Epithelial cell of esophagus (primary cell): ENCODE data around the gene IGHMBP2.
A peak's percentile ranks its signal among the peaks of the same experiment; 100 is the strongest.

Experiments
- DNase-seq: peaks from one replicate; pipeline ENCODE4 v3.0.0; 2010; ENCODE audit warnings: low read depth
- H3K4me3 ChIP-seq: 2 replicates; pipeline ENCODE4 v1.5.1; 2011; ENCODE audit warnings: mild to moderate bottlenecking, low read length, control low read depth
- TF ChIP-seq, protein P1 (sequence below): IDR thresholded peaks from 2 replicates; pipeline ENCODE4 v1.5.1; 2011; ENCODE audit warnings: low read depth, mild to moderate bottlenecking, low read length, control low read depth, inconsistent platforms; ENCODE audit not compliant: insufficient read depth; ENCODE audit errors: missing control alignments

The IGHMBP2 gene

GRCh38 chr11:68948496-68948895, 44.8 kb downstream of the IGHMBP2 start:
- H3K4me3 ChIP-seq: no peak overlapping the region
- TF ChIP-seq, protein P1, sequence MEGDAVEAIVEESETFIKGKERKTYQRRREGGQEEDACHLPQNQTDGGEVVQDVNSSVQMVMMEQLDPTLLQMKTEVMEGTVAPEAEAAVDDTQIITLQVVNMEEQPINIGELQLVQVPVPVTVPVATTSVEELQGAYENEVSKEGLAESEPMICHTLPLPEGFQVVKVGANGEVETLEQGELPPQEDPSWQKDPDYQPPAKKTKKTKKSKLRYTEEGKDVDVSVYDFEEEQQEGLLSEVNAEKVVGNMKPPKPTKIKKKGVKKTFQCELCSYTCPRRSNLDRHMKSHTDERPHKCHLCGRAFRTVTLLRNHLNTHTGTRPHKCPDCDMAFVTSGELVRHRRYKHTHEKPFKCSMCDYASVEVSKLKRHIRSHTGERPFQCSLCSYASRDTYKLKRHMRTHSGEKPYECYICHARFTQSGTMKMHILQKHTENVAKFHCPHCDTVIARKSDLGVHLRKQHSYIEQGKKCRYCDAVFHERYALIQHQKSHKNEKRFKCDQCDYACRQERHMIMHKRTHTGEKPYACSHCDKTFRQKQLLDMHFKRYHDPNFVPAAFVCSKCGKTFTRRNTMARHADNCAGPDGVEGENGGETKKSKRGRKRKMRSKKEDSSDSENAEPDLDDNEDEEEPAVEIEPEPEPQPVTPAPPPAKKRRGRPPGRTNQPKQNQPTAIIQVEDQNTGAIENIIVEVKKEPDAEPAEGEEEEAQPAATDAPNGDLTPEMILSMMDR: no peak
- DNase-seq: no peak

GRCh38 chr11:68948935-68949334, 45.2 kb downstream of the IGHMBP2 start:
- DNase-seq: no peak
- no peak overlapping the region for H3K4me3 ChIP-seq
- TF ChIP-seq, protein P1: no peak

DNA sequence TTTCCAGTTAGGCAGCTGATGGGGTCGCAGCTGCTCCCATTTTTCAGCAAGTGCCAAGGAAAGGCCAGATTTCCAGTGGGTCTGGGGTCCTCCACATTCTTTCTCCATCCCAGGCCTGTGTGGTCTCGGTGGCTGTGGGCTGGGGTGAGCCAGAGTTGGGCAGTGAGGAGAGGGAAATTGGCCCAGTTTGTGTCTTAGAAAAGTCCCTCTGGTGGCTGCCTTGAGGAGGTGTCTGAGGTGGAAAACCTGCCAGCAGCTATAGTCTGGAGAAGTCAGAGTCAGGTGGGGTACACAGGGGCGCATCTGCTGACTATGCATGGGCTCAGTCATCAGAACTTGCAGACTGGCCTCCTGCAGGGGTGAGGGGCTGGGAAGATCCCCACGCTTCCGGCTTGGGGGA, 46.6 kb downstream of the IGHMBP2 start:
- TF ChIP-seq, protein P1: peak; percentile 53
- H3K4me3 ChIP-seq: no peak overlapping the region
- peak; percentile 20 for DNase-seq

- H3K4me3 ChIP-seq: no peak overlapping the region
- DNase-seq: no peak
- TF ChIP-seq, protein P1: no peak
These were observed 47.1 kb downstream of the IGHMBP2 start for GRCh38 chr11:68950762-68951161.

DNA sequence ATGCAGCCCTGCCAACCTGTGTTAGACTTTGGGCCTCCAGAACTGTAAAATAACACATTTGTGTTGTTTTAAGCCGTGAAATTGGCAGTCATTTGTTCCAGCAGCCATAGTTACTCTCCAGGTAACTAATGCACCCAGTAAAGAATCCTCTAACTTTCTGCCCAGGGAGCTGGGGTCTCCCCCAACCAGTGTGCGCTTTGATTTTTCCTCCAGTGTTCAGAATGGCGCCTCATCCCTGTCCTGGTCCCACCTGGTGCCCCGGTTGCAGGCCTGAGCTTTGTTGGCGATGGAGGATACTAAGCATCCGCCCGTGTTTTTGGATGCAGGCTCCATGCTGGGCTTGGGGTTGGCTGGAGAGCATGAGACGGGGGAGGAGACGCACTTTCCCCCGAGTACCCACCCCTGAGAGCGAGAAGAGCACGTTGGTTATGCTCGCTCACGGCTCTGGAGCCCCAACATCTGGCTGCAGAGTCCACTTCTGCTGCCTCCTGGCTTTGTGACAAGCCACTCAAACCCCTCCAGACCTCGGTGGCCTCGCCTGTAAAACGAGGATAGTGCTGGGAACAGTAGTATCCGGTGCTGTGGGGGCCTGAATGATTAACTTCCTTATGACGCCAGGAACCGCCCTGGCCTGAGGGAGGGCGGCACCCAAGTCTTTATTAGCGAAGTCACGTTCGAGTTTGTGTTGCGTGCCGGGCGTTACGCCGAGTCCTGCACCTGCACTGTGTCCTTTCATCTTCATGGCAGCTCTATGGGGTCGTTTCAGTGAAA, 51.3 kb downstream of the IGHMBP2 start:
- TF ChIP-seq, protein P1: no peak
- H3K4me3 ChIP-seq: no peak overlapping the region
- DNase-seq: peak; percentile 16

- no peak overlapping the region for H3K4me3 ChIP-seq
- DNase-seq: no peak
- TF ChIP-seq, protein P1: no peak
These were observed 51.9 kb downstream of the IGHMBP2 start for GRCh38 chr11:68955607-68955958.

DNA sequence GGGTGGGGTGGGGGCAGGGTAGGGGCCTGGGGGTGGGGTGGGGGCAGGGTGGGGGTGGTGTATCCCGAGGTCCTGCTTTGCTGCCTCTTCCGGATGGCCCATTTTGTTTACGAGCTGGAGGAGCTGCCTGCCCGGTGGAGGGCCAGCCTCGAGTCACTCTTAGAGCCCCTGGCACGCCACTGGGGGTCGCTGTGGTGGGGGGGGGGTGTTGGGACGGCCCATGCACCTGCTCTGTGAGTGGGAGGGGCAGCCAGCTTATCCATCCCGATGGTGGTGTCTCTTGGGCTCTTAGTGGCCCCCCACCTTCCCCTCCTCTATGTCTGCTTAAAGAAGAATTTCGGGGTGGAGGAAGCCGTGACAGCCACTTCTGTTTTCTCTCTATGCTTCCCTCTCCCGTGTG, 52.5 kb downstream of the IGHMBP2 start:
- no peak for DNase-seq
- TF ChIP-seq, protein P1: peak; percentile 5
- no peak overlapping the region for H3K4me3 ChIP-seq
